Stomach (tissue), 4 donors: ENCODE measurements around the gene AGPS.

ENCODE experiments used
- CTCF ChIP-seq, 7 experiments: fragments of 450-650 bp in 4 of 7; fragments of 200-600 bp in 3 of 7; sonication (generic) in 3 of 7; IDR thresholded peaks; one replicate each; pipeline ENCODE4 v1.5.1; 2016 to 2019; ENCODE audit warnings: antibody characterized with exemption in 7 of 7, control low read depth in 2 of 7, mild to moderate bottlenecking in 1 of 7
- POLR2A ChIP-seq, 4 donors: fragments of 450-650 bp; IDR thresholded peaks; one replicate each; pipeline ENCODE4 v1.6.1; 2016; ENCODE audit warnings: antibody characterized with exemption in 4 of 4, control low read depth in 2 of 4, mild to moderate bottlenecking in 1 of 4, moderate library complexity in 1 of 4

- TF ChIP-seq POLR2A (IDR thresholded peaks at IDR 0.05) (no peak), CTCF (IDR thresholded peaks at IDR 0.05) (no peak)
Measured at GRCh38 chr2:177359836-177360595, 32.6 kb upstream of the AGPS start.
